Peyer's patch (tissue), 4 donors: ENCODE measurements around the gene NMBR.

Source experiments
- POLR2A ChIP-seq, 2 donors: fragments of 450-650 bp; IDR thresholded peaks; one replicate each; pipeline ENCODE4 v1.5.1; 2017; ENCODE audit warnings: antibody characterized with exemption in 2 of 2, mild to moderate bottlenecking in 2 of 2, moderate library complexity in 2 of 2
- TF ChIP-seq, protein P1 (sequence below), 6 experiments: fragments of 450-650 bp in 4 of 6; fragments of 200-600 bp in 2 of 6; sonication (generic) in 1 of 6; IDR thresholded peaks; one replicate each; pipeline ENCODE4 v1.5.1; 2017 to 2019; ENCODE audit warnings: antibody characterized with exemption in 6 of 6, mild to moderate bottlenecking in 3 of 6, moderate library complexity in 1 of 6

GRCh38 chr6:142154336-142154735 is 7.4 kb upstream of the NMBR start:
- TF ChIP-seq, protein P1, sequence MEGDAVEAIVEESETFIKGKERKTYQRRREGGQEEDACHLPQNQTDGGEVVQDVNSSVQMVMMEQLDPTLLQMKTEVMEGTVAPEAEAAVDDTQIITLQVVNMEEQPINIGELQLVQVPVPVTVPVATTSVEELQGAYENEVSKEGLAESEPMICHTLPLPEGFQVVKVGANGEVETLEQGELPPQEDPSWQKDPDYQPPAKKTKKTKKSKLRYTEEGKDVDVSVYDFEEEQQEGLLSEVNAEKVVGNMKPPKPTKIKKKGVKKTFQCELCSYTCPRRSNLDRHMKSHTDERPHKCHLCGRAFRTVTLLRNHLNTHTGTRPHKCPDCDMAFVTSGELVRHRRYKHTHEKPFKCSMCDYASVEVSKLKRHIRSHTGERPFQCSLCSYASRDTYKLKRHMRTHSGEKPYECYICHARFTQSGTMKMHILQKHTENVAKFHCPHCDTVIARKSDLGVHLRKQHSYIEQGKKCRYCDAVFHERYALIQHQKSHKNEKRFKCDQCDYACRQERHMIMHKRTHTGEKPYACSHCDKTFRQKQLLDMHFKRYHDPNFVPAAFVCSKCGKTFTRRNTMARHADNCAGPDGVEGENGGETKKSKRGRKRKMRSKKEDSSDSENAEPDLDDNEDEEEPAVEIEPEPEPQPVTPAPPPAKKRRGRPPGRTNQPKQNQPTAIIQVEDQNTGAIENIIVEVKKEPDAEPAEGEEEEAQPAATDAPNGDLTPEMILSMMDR (IDR thresholded peaks at IDR 0.05), result no peak
- TF ChIP-seq POLR2A (IDR thresholded peaks at IDR 0.05), result no peak
